ENCODE measurements around the gene ECD. TPM values are rescaled to one million over a fixed set of nuclear protein-coding genes. Genes with fewer than 3 reads are reported as not detected.
A peak's percentile ranks its signal among the peaks of the same experiment; 100 is the strongest.
"Not testable (repeated sequence)": the region's sequence is repeated elsewhere in the genome, so short reads cannot be mapped to it uniquely, and the experiment has no call there.

Gene ECD
- total RNA-seq, 1 experiment from 2014 or later, result 25.4 TPM

DNA sequence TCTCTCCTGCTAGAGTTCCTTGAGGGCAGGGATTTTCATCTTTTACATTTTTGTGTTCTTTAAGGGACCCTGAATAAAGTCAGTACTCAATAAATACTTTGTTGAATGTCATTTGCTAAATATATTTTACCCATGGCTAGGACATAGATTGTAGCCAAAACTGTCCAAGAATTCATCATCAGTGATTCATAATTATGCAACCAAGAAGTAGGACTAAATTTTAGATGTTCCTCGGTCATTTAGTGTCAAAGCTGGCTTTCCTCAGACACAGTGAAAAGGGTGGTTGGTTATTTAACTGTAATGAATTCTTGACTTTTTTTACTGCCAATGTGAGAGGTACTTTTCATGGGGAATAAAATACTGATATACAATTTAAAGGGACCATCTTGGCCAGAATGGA, 54.3 kb downstream of the ECD start:
- TF ChIP-seq JUND (IDR thresholded peaks at IDR 0.05), result no peak
- TF ChIP-seq CEBPB (IDR thresholded peaks at IDR 0.05; ENCODE audit: low read depth), result peak; percentile 29; the same call in 1 of the 2 replicates
- H3K9me2 ChIP-seq (ENCODE audit: insufficient read depth), result no peaks in the 10 kb centered on the region
- H3K27me3 ChIP-seq (ENCODE audit: insufficient read depth, low read length), result no peaks in the 10 kb centered on the region
- H3K9ac ChIP-seq (ENCODE audit: low read length), result no peak overlapping the region
- H3K79me2 ChIP-seq (ENCODE audit: insufficient read depth, low read length), result no peaks in the 10 kb centered on the region
- no peak overlapping the region for H3K4me3 ChIP-seq (replicated peaks in 1 of 2; ENCODE audit: low read depth in 1 of 2, low read length in 2 of 2)
- no TSS peak for BruUV-seq (replicated peaks)
- H3K36me3 ChIP-seq (ENCODE audit: control insufficient read depth in 1 of 2, insufficient read depth in 2 of 2, low read length in 2 of 2), result peaks cover 0 to 3% of the 10 kb centered on the region in 2 experiments; a peak in 1 of 4 replicates
- RAD21 ChIA-PET (ENCODE audit: low non-redundant PET in 1 of 2, low total read pairs in 2 of 2, uncharacterized antibody in 2 of 2, unreplicated experiment in 2 of 2), result no interaction called here
- intact Hi-C loops (cut with micrococcal nuclease), result no loop called here
- DNase-seq (ENCODE audit: low read depth, low spot score), result no peak
- H3K9me3 ChIP-seq (ENCODE audit: control insufficient read depth in 1 of 2, insufficient read depth in 1 of 2, low read depth in 1 of 2, low read length in 2 of 2), result peaks cover 0 to 4% of the 10 kb centered on the region in 2 experiments; a peak in 1 of 4 replicates
- peaks cover 18 to 33% of the 10 kb centered on the region in 2 experiments for H3K4me1 ChIP-seq (ENCODE audit: control insufficient read depth in 1 of 2, insufficient read depth in 2 of 2, low read length in 2 of 2)
- CTCF ChIA-PET, result no interaction called here
- no peaks in the 10 kb centered on the region for H4K20me1 ChIP-seq (ENCODE audit: insufficient read depth)
- peak overlapping the region; percentile 5; the same call in 1 of the 2 replicates for H3K4me2 ChIP-seq (ENCODE audit: low read length)
- no peak for ATAC-seq
- H2AFZ ChIP-seq (ENCODE audit: low read depth, low read length, poor library complexity, severe bottlenecking), result no peak overlapping the region
- no peak overlapping the region for H3K27ac ChIP-seq (ENCODE audit: low read depth, low read length)
- POLR2A ChIA-PET, result interaction anchor here (1.0 to 1.6 kb wide), 2 partner anchors 17 to 19 kb away, joined by 3 read pairs; partner anchors contain the start of gene P4HA1

DNA sequence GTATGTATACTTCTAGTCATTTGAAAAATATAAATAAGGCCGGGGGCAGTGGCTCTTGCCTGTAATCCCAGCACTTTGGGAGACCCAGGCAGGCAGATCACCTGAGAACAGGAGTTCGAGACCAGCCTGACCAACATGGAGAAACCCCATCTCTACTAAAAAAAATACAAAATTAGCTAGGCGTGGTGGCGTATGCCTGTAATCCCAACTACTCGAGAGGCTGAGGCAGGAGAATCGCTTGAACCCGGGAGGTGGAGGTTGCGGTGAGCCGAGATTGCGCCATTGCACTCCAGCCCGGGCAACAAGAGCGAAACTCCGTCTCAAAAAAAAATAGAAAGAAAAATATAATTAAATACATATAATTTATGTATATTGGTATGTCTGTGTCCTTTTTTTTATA, 55.8 kb downstream of the ECD start:
- POLR2A ChIA-PET, result interaction anchor here (2.8 kb wide), 1 partner anchor 16 kb away, joined by 27 read pairs; the partner anchor contains the start of gene P4HA1
- ATAC-seq; intact Hi-C loops (cut with micrococcal nuclease); H4K20me1 ChIP-seq (ENCODE audit: insufficient read depth); BruUV-seq (replicated peaks); H3K79me2 ChIP-seq (ENCODE audit: insufficient read depth, low read length); H3K27me3 ChIP-seq (ENCODE audit: insufficient read depth, low read length); H3K9me3 ChIP-seq (ENCODE audit: control insufficient read depth in 1 of 2, insufficient read depth in 1 of 2, low read depth in 1 of 2, low read length in 2 of 2); H2AFZ ChIP-seq (ENCODE audit: low read depth, low read length, poor library complexity, severe bottlenecking); CTCF ChIA-PET; H3K36me3 ChIP-seq (ENCODE audit: control insufficient read depth in 1 of 2, insufficient read depth in 2 of 2, low read length in 2 of 2); H3K9me2 ChIP-seq (ENCODE audit: insufficient read depth); DNase-seq (ENCODE audit: low read depth, low spot score); RAD21 ChIA-PET (ENCODE audit: low non-redundant PET in 1 of 2, low total read pairs in 2 of 2, uncharacterized antibody in 2 of 2, unreplicated experiment in 2 of 2): not testable (repeated sequence)
- Histone ChIP-seq H3K4me2 (ENCODE audit: low read length) (peak overlapping the region; percentile 66), H3K4me3 (replicated peaks in 1 of 2; ENCODE audit: low read depth in 1 of 2, low read length in 2 of 2) (peak overlapping the region in 1 of 2 experiments; percentile 57; a peak in 1 of 4 replicates), H3K9ac (ENCODE audit: low read length) (peak overlapping the region; percentile 71), H3K27ac (ENCODE audit: low read depth, low read length) (peak overlapping the region; percentile 62; the same call in 1 of the 2 replicates), H3K4me1 (ENCODE audit: control insufficient read depth in 1 of 2, insufficient read depth in 2 of 2, low read length in 2 of 2) (peaks cover 7 to 18% of the 10 kb centered on the region in 2 experiments)

All from HCT116 (cell line).